Erythroblast (primary cell): Measurements from ENCODE around the gene ARVCF.

Source experiments
- GATA1 ChIP-seq: IDR thresholded peaks from 2 replicates; pipeline ENCODE4 v1.6.1; 2011; ENCODE audit warnings: low read depth, mild to moderate bottlenecking, control low read depth, low read length, moderate library complexity
- POLR2A ChIP-seq: IDR thresholded peaks from 2 replicates; pipeline ENCODE4 v1.6.1; 2011; ENCODE audit warnings: mild to moderate bottlenecking, low read length

DNA sequence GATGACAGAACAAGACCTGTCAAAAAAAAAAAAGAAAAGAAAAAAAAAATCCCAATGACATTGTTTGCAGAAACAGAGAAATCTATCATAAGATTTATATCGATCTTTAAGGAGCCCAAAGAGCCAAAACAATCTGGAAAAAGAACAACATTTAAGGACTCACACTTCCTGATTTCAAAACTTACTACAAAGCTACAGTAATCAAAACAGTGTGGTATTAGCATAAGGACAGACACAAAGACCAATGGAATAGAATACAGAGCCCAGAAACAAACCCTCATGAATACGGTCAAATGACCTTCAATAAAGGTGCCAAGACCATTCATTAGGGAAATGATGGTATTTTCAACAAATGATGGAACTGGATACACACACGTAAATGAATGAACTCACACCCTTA lies 12.2 kb downstream of the ARVCF start:
- TF ChIP-seq POLR2A (no peak), GATA1 (no peak)
